ENCODE data around the gene FLAD1.

- TF ChIP-seq POLR2AphosphoS5 (IDR thresholded peaks at IDR 0.05; ENCODE audit: low read depth, low read length) = no peak
- no peak for TF ChIP-seq POLR2A (IDR thresholded peaks at IDR 0.05; ENCODE audit: low read depth, low read length)
- TF ChIP-seq TAF1 (IDR thresholded peaks at IDR 0.05; ENCODE audit: borderline replicate concordance, low read depth, low read length) = no peak
These were observed 37.8 kb upstream of the FLAD1 start for GRCh38 chr1:154945160-154945961.
